A673 (cell line): Measurements from ENCODE around the gene SOX6.

ENCODE experiments used
- CTCF ChIP-seq: fragments of 300-800, 200-600 bp; sonication (generic); conservative IDR thresholded peaks from 2 replicates; pipeline ENCODE4 v1.5.1; 2017; ENCODE audit warnings: low read depth, mild to moderate bottlenecking, antibody characterized with exemption, low read length, moderate library complexity, mixed read lengths
- EZH2 ChIP-seq: fragments of 200-600 bp; sonication (generic); IDR thresholded peaks from 2 replicates; pipeline ENCODE4 v1.6.1; 2017; ENCODE audit warnings: borderline replicate concordance, low read depth, mild to moderate bottlenecking, mixed read lengths, antibody characterized with exemption, low read length; ENCODE audit not compliant: poor library complexity, severe bottlenecking

DNA sequence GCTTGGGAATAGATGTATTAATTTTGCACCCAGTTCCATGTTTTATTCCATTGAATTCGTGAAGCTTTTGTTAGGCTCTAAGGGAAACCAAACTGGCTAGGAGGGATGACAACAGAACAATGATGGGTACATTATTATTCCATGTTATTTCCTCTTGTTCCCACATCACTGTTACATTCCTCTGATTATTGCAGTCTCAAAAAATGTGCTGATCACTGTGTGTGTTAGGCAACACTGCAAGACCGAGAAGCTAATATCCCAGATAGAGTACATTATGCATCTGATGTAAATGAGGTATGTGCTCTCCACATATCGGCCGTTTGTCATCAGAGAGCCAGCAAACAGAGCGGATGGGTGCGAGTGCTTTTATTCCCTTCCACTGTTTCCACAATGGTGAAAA, 327.9 kb downstream of the SOX6 start:
- TF ChIP-seq CTCF (no peak), EZH2 (no peak)
